ENCODE data around the gene GALR2. TPM values are rescaled to one million over a fixed set of nuclear protein-coding genes. Genes with fewer than 3 reads are reported as not detected.

GALR2 gene
- total and polyA plus RNA-seq, 8 donors: 0.12 to 0.23 (median 0.21) TPM; not detected in 5

DNA sequence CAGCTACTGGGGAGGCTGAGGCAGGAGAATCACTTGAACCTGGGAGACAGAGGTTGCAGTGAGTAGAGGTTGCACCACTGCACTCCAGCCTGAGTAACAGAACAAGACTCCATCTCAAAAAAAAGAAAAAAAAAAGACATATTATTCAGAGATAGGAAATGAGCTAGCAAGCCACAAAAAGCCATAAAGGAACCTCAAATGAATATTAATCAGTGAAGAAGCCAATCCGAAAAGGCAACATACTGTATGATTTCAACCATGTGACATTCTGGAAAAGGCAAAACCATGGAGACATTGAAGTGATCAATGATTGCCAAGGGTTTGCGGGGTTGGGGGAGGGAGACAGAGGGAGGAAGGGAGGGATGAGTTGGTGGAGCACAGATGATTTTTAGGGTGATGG, 37.4 kb downstream of the GALR2 start:
- Histone ChIP-seq H3K4me1 (no peaks in the 10 kb centered on the region), H3K27me3 (no peaks in the 10 kb centered on the region), H3K4me3 (no peak overlapping the region), H3K27ac (no peak overlapping the region), H3K36me3 (no peaks in the 10 kb centered on the region), H3K9me3 (no peaks in the 10 kb centered on the region)
- TF ChIP-seq, protein P1, sequence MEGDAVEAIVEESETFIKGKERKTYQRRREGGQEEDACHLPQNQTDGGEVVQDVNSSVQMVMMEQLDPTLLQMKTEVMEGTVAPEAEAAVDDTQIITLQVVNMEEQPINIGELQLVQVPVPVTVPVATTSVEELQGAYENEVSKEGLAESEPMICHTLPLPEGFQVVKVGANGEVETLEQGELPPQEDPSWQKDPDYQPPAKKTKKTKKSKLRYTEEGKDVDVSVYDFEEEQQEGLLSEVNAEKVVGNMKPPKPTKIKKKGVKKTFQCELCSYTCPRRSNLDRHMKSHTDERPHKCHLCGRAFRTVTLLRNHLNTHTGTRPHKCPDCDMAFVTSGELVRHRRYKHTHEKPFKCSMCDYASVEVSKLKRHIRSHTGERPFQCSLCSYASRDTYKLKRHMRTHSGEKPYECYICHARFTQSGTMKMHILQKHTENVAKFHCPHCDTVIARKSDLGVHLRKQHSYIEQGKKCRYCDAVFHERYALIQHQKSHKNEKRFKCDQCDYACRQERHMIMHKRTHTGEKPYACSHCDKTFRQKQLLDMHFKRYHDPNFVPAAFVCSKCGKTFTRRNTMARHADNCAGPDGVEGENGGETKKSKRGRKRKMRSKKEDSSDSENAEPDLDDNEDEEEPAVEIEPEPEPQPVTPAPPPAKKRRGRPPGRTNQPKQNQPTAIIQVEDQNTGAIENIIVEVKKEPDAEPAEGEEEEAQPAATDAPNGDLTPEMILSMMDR (IDR thresholded peaks at IDR 0.05): no peak
- ATAC-seq (no peak), DNase-seq (no peak)
- intact Hi-C loops (cut with DNase I): no loop called here

GRCh38 chr17:76115138-76115754, 40.7 kb downstream of the GALR2 start:
- DNase-seq (no peak), ATAC-seq (no peak)
- H3K9me3 ChIP-seq: no peaks in the 10 kb centered on the region

GRCh38 chr17:76119409-76120371, 45.1 kb downstream of the GALR2 start:
- Histone ChIP-seq H3K9me3 (no peaks in the 10 kb centered on the region), H3K4me1 (peaks cover 3 to 9% of the 10 kb centered on the region in 2 donors), H3K27me3 (peaks cover 0 to 6% of the 10 kb centered on the region in 2 donors), H3K36me3 (no peaks in the 10 kb centered on the region), H3K4me3 (no peak overlapping the region), H3K27ac (no peak overlapping the region)
- intact Hi-C loops (cut with DNase I): loop anchor here in 1 of 2 donors (5.0 kb wide), 2 partner anchors 58 to 163 kb away; no protein-coding TSS in a partner anchor
- ATAC-seq (no peak), DNase-seq (no peak)
- TF ChIP-seq, protein P1 (IDR thresholded peaks at IDR 0.05): no peak

More at GRCh38 chr17:76115138-76115754, 40.7 kb downstream of the GALR2 start:
- TF ChIP-seq, protein P1 (IDR thresholded peaks at IDR 0.05): no peak
- intact Hi-C loops (cut with DNase I): no loop called here
- no peaks in the 10 kb centered on the region for H3K4me1 ChIP-seq
- H3K27me3 ChIP-seq: no peaks in the 10 kb centered on the region
- H3K4me3 ChIP-seq: no peak overlapping the region
- no peaks in the 10 kb centered on the region for H3K36me3 ChIP-seq
- H3K27ac ChIP-seq: no peak overlapping the region

- Histone ChIP-seq H3K36me3 (no peaks in the 10 kb centered on the region), H3K4me1 (peaks cover 3 to 9% of the 10 kb centered on the region in 2 donors), H3K27me3 (peaks cover 0 to 6% of the 10 kb centered on the region in 2 donors), H3K27ac (no peak overlapping the region), H3K4me3 (no peak overlapping the region), H3K9me3 (no peaks in the 10 kb centered on the region)
- no peak for DNase-seq
- intact Hi-C loops (cut with DNase I): loop anchor here in 1 of 2 donors (5.0 kb wide), 2 partner anchors 57 to 162 kb away; no protein-coding TSS in a partner anchor
- ATAC-seq: no peak
- TF ChIP-seq, protein P1 (IDR thresholded peaks at IDR 0.05): no peak
These were observed 46.1 kb downstream of the GALR2 start for GRCh38 chr17:76120658-76121008.
